Liver (tissue), 9 donors: ENCODE measurements around the gene CUBN. TPM values are rescaled to one million over a fixed set of nuclear protein-coding genes. Genes with fewer than 3 reads are reported as not detected.

Experiments used
- DNase-seq: peaks from one replicate; pipeline ENCODE4 v3.0.0-alpha.2; 2017; ENCODE audit warnings: low spot score
- H3K27ac ChIP-seq, 2 donors: one replicate each; pipeline ENCODE4 v1.7.0; 2013; ENCODE audit warnings: inconsistent platforms in 2 of 2, low read length in 2 of 2, control low read depth in 1 of 2, low read depth in 1 of 2, mild to moderate bottlenecking in 1 of 2
- H3K27me3 ChIP-seq, 4 donors: one replicate each; pipeline versions ENCODE4 v1.6.1 to v1.7.0; 2013; ENCODE audit warnings: low read length in 3 of 4, inconsistent platforms in 1 of 4, mild to moderate bottlenecking in 1 of 4, moderate library complexity in 1 of 4; ENCODE audit not compliant: control insufficient read depth in 4 of 4, insufficient read depth in 4 of 4
- H3K36me3 ChIP-seq, 4 donors: one replicate each; pipeline versions ENCODE4 v1.6.1 to v1.7.0; 2013; ENCODE audit warnings: low read length in 3 of 4, mild to moderate bottlenecking in 3 of 4, low read depth in 1 of 4, moderate library complexity in 1 of 4; ENCODE audit not compliant: control insufficient read depth in 4 of 4, insufficient read depth in 3 of 4
- H3K4me1 ChIP-seq, 4 donors: one replicate each; pipeline versions ENCODE4 v1.6.1 to v1.7.0; 2013; ENCODE audit warnings: low read length in 3 of 4, mild to moderate bottlenecking in 3 of 4, moderate library complexity in 1 of 4; ENCODE audit not compliant: control insufficient read depth in 4 of 4, insufficient read depth in 4 of 4
- H3K4me3 ChIP-seq, 3 donors: one replicate each; pipeline versions ENCODE4 v1.6.1 to v1.7.0; 2013; ENCODE audit warnings: low read length in 3 of 3, control low read depth in 1 of 3, low read depth in 1 of 3, mild to moderate bottlenecking in 1 of 3
- H3K9ac ChIP-seq, 2 donors: one replicate each; pipeline ENCODE4 v1.7.0; 2013; ENCODE audit warnings: low read length in 2 of 2, mild to moderate bottlenecking in 2 of 2, moderate library complexity in 2 of 2, control low read depth in 1 of 2, low read depth in 1 of 2
- H3K9me3 ChIP-seq, 4 donors: one replicate each; pipeline versions ENCODE4 v1.6.1 to v1.7.0; 2013; ENCODE audit warnings: low read length in 3 of 4; ENCODE audit not compliant: control insufficient read depth in 4 of 4
- EGR1 ChIP-seq, 2 donors: IDR thresholded peaks; 2 replicates each; pipeline ENCODE4 v1.6.1; 2016 to 2018; ENCODE audit warnings: antibody characterized with exemption in 2 of 2, low read depth in 2 of 2
- FOXA1 ChIP-seq: IDR thresholded peaks from 2 replicates; pipeline ENCODE4 v1.6.1; 2016; ENCODE audit warnings: antibody characterized with exemption
- FOXA2 ChIP-seq: IDR thresholded peaks from 2 replicates; pipeline ENCODE4 v1.6.1; 2016; ENCODE audit warnings: antibody characterized with exemption
- GABPA ChIP-seq, 2 donors: IDR thresholded peaks in 1 of 2; conservative IDR thresholded peaks in 1 of 2; 2 replicates each; pipeline ENCODE4 v1.6.1; 2016; ENCODE audit warnings: antibody characterized with exemption in 2 of 2, mild to moderate bottlenecking in 1 of 2, moderate library complexity in 1 of 2
- HNF4A ChIP-seq, 2 donors: conservative IDR thresholded peaks; 2 replicates each; pipeline ENCODE4 v1.6.1; 2016; ENCODE audit warnings: antibody characterized with exemption in 2 of 2, mild to moderate bottlenecking in 2 of 2
- HNF4G ChIP-seq: IDR thresholded peaks from 2 replicates; pipeline ENCODE4 v1.6.1; 2016; ENCODE audit warnings: antibody characterized with exemption
- JUND ChIP-seq, 2 donors: IDR thresholded peaks; 2 replicates each; pipeline ENCODE4 v1.6.1; 2016; ENCODE audit warnings: antibody characterized with exemption in 2 of 2
- NR2F2 ChIP-seq: IDR thresholded peaks from 2 replicates; pipeline ENCODE4 v1.6.1; 2016; ENCODE audit warnings: antibody characterized with exemption
- RAD21 ChIP-seq, 2 donors: IDR thresholded peaks; 2 replicates each; pipeline ENCODE4 v1.6.1; 2016; ENCODE audit warnings: antibody characterized with exemption in 2 of 2, mild to moderate bottlenecking in 2 of 2
- RXRA ChIP-seq, 2 donors: IDR thresholded peaks; 2 replicates each; pipeline ENCODE4 v1.6.1; 2017 to 2018; ENCODE audit warnings: antibody characterized with exemption in 2 of 2, mild to moderate bottlenecking in 1 of 2
- SP1 ChIP-seq: IDR thresholded peaks from 2 replicates; pipeline ENCODE4 v1.6.1; 2018; ENCODE audit warnings: antibody characterized with exemption, mild to moderate bottlenecking
- TAF1 ChIP-seq: conservative IDR thresholded peaks from 2 replicates; pipeline ENCODE4 v1.6.1; 2016; ENCODE audit warnings: antibody characterized with exemption, mild to moderate bottlenecking
- YY1 ChIP-seq: IDR thresholded peaks from 2 replicates; pipeline ENCODE4 v1.6.1; 2016; ENCODE audit warnings: antibody characterized with exemption, mild to moderate bottlenecking
- WGBS: extraction: QIAGEN DNeasy Blood & Tissue Kit; methylation state at CpG from one replicate; pipeline ENCODE4 v1.1.7; 2013; 5-methylcytosine and 5-hydroxymethylcytosine counted together
- polyA plus RNA-seq, 2 donors: library from polyadenylated mRNA; stranded (reverse) in 1 of 2; unstranded in 1 of 2; fragments of 200-250 nt in 1 of 2; fragments of >200 nt in 1 of 2; fragmentation: Nextera tagmentation in 1 of 2; extraction: Ambion mirVana in 1 of 2; gene quantifications; one replicate each; pipeline versions ENCODE4 v1.2.1 to v1.2.3, GENCODE V29; 2013 to 2015
- total RNA-seq, 2 donors: library from RNA; depleted of rRNA; stranded (reverse); fragments of >200 nt; gene quantifications; one replicate each; pipeline ENCODE4 v1.2.3, GENCODE V29; 2014
- TF ChIP-seq, protein P1 (sequence below): IDR thresholded peaks from 2 replicates; pipeline ENCODE4 v1.6.1; 2016; ENCODE audit warnings: antibody characterized with exemption, mild to moderate bottlenecking
- TF ChIP-seq, protein P2 (sequence below): IDR thresholded peaks from 2 replicates; pipeline ENCODE4 v1.6.1; 2016; ENCODE audit warnings: antibody characterized with exemption
- TF ChIP-seq, protein P3 (sequence below): IDR thresholded peaks from 2 replicates; pipeline ENCODE4 v1.6.1; 2016; ENCODE audit warnings: antibody characterized with exemption
- TF ChIP-seq, protein P4 (sequence below): IDR thresholded peaks from 2 replicates; pipeline ENCODE4 v1.6.1; 2016; ENCODE audit warnings: antibody characterized with exemption
- TF ChIP-seq, protein P5 (sequence below): fragments of 150-350 bp; IDR thresholded peaks from 2 replicates; pipeline ENCODE4 v1.5.1; 2017; ENCODE audit warnings: improper control_type of control experiment, low read depth, low read length; ENCODE audit not compliant: missing input control
- donor health status: healthy.
- donor health status: healthy.
- donor health status: healthy.
- donor health status: healthy.
- donor health status: healthy.

The CUBN gene
- total and polyA plus RNA-seq, 4 donors = 0.01 to 0.67 (median 0.30) TPM

DNA sequence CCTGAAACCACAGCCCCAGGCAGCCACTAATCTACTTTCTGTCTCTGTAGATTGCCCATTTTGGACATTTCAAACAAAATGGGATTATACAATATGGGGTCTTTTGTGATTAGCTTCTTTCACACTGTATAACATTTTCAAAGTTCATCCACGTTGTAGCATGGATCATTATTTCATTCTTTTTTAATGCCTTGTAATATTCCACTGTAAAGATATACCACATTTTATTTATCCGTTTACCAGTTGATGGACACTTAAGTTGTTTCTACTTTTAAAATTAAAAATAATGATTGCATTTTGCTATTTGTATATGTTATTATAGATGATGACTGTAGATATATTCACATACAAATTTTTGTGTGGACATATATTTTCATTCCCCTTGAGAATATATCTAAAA lies 60.7 kb downstream of the CUBN start:
- 94% methylated on average over 2 of the region's 2 CpGs for WGBS
- H3K36me3 ChIP-seq = no peaks in the 10 kb centered on the region
- H3K9me3 ChIP-seq = no peaks in the 10 kb centered on the region
- DNase-seq = no peak
- H3K9ac ChIP-seq = no peak overlapping the region
- no peak overlapping the region for H3K4me3 ChIP-seq
- H3K4me1 ChIP-seq = no peaks in the 10 kb centered on the region
- H3K27me3 ChIP-seq = no peaks in the 10 kb centered on the region
- no peak overlapping the region for H3K27ac ChIP-seq
- TF ChIP-seq, protein P1, sequence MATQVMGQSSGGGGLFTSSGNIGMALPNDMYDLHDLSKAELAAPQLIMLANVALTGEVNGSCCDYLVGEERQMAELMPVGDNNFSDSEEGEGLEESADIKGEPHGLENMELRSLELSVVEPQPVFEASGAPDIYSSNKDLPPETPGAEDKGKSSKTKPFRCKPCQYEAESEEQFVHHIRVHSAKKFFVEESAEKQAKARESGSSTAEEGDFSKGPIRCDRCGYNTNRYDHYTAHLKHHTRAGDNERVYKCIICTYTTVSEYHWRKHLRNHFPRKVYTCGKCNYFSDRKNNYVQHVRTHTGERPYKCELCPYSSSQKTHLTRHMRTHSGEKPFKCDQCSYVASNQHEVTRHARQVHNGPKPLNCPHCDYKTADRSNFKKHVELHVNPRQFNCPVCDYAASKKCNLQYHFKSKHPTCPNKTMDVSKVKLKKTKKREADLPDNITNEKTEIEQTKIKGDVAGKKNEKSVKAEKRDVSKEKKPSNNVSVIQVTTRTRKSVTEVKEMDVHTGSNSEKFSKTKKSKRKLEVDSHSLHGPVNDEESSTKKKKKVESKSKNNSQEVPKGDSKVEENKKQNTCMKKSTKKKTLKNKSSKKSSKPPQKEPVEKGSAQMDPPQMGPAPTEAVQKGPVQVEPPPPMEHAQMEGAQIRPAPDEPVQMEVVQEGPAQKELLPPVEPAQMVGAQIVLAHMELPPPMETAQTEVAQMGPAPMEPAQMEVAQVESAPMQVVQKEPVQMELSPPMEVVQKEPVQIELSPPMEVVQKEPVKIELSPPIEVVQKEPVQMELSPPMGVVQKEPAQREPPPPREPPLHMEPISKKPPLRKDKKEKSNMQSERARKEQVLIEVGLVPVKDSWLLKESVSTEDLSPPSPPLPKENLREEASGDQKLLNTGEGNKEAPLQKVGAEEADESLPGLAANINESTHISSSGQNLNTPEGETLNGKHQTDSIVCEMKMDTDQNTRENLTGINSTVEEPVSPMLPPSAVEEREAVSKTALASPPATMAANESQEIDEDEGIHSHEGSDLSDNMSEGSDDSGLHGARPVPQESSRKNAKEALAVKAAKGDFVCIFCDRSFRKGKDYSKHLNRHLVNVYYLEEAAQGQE = no peak
- TF ChIP-seq FOXA1 (no peak), YY1 (no peak), RXRA (IDR thresholded peaks at IDR 0.05) (no peak), SP1 (no peak), EGR1 (IDR thresholded peaks at IDR 0.05; ENCODE audit: low read depth in 2 of 2) (no peak), TAF1 (no peak), GABPA (IDR thresholded peaks at IDR 0.05 in 1 of 2, conservative IDR thresholded peaks at IDR 0.05 in 1 of 2) (no peak), HNF4G (no peak), JUND (IDR thresholded peaks at IDR 0.05) (no peak), HNF4A (conservative IDR thresholded peaks at IDR 0.05) (no peak), RAD21 (IDR thresholded peaks at IDR 0.05) (no peak)
- TF ChIP-seq, protein P2, sequence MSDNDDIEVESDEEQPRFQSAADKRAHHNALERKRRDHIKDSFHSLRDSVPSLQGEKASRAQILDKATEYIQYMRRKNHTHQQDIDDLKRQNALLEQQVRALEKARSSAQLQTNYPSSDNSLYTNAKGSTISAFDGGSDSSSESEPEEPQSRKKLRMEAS = no peak
- TF ChIP-seq, protein P3, sequence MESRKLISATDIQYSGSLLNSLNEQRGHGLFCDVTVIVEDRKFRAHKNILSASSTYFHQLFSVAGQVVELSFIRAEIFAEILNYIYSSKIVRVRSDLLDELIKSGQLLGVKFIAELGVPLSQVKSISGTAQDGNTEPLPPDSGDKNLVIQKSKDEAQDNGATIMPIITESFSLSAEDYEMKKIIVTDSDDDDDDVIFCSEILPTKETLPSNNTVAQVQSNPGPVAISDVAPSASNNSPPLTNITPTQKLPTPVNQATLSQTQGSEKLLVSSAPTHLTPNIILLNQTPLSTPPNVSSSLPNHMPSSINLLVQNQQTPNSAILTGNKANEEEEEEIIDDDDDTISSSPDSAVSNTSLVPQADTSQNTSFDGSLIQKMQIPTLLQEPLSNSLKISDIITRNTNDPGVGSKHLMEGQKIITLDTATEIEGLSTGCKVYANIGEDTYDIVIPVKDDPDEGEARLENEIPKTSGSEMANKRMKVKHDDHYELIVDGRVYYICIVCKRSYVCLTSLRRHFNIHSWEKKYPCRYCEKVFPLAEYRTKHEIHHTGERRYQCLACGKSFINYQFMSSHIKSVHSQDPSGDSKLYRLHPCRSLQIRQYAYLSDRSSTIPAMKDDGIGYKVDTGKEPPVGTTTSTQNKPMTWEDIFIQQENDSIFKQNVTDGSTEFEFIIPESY = no peak
- TF ChIP-seq, protein P4, sequence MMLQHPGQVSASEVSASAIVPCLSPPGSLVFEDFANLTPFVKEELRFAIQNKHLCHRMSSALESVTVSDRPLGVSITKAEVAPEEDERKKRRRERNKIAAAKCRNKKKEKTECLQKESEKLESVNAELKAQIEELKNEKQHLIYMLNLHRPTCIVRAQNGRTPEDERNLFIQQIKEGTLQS = no peak

DNA sequence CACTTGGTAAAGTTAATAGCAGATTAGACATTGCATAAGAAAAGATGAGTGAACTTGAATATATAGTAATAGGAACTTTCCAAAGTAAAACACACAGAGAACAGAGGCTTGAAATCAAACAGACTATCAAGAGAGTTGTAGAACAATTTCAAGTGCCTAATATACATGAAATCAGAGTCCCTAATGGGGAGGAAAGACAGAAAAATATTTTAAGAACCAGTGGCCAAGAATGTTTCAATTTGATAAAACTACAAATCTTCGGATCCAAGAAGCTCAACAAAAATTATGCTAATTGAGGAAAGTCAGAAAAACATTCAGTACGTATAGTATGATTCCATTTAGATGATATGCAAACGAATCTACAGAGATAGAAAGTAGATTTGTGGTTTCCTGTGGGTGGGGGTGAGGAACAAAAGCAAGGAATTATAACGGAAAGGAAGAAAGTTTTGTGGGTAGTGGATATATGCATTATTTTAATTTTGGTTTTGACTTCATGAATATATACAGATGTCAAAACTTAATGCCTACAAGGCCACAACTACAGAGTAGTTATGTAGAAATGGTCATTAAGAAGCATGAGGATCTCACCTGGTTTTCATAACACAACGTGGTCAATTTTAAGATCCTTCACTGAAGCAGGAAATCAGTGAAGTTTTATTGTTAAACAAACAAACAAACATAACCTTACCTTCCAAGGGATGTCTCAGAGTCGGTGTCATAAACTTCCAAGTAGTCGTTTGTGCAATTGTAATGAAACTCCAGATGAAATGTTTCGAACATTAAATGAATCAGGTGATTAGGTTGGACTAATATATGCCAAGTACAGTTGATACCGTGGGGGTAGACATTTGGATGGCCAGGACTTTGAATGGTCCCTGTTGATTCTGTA lies 62.0 kb downstream of the CUBN start:
- WGBS = 73% methylated on average over 9 of the region's 9 CpGs
- Histone ChIP-seq H3K36me3 (no peaks in the 10 kb centered on the region), H3K9ac (no peak overlapping the region), H3K27me3 (no peaks in the 10 kb centered on the region), H3K4me3 (no peak overlapping the region), H3K9me3 (no peaks in the 10 kb centered on the region), H3K27ac (no peak overlapping the region), H3K4me1 (no peaks in the 10 kb centered on the region)
- DNase-seq = no peak
- TF ChIP-seq, protein P5, sequence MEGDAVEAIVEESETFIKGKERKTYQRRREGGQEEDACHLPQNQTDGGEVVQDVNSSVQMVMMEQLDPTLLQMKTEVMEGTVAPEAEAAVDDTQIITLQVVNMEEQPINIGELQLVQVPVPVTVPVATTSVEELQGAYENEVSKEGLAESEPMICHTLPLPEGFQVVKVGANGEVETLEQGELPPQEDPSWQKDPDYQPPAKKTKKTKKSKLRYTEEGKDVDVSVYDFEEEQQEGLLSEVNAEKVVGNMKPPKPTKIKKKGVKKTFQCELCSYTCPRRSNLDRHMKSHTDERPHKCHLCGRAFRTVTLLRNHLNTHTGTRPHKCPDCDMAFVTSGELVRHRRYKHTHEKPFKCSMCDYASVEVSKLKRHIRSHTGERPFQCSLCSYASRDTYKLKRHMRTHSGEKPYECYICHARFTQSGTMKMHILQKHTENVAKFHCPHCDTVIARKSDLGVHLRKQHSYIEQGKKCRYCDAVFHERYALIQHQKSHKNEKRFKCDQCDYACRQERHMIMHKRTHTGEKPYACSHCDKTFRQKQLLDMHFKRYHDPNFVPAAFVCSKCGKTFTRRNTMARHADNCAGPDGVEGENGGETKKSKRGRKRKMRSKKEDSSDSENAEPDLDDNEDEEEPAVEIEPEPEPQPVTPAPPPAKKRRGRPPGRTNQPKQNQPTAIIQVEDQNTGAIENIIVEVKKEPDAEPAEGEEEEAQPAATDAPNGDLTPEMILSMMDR = no peak
- TF ChIP-seq, protein P2 = no peak
- TF ChIP-seq RAD21 (IDR thresholded peaks at IDR 0.05) (no peak), EGR1 (IDR thresholded peaks at IDR 0.05; ENCODE audit: low read depth in 2 of 2) (no peak), GABPA (IDR thresholded peaks at IDR 0.05 in 1 of 2, conservative IDR thresholded peaks at IDR 0.05 in 1 of 2) (no peak), SP1 (no peak), JUND (IDR thresholded peaks at IDR 0.05) (no peak), FOXA2 (no peak), TAF1 (no peak), YY1 (no peak), HNF4A (conservative IDR thresholded peaks at IDR 0.05) (no peak), HNF4G (no peak), NR2F2 (no peak), FOXA1 (no peak)
- TF ChIP-seq, protein P3 = no peak
